ENCODE measurements around the gene CRACR2A. TPM values are rescaled to one million over a fixed set of nuclear protein-coding genes. Genes with fewer than 3 reads are reported as not detected.

CRACR2A gene
- total and polyA plus RNA-seq, 4 donors, result 1.2 to 2.1 (median 1.8) TPM

DNA sequence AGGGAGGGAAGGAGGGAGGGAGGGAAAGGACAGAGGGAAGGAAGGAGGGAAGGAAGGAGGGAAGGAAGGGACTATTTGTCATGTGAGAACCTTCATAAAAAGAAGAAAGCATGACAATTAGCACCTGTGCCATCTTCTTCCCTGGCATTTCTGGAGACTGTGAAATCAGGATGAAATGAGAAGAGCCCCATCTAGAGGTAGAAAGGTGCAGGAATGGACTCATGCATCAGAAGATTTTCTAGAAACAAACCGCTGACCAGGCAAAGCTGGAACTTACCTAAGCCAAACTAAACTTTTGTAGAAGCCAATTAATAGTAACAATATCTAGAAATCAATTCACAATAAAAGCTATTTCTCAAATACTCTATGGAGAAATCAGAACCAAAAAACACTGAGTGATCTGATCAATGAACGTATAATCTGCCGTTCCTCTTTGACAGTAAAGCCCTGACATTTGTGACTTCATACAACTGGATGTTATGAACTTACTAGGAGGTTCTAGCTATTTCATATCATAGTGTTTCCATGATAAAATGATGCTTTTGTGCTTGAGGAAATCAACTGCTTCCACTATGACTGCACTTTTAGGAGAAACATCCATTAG is 24.4 kb upstream of the CRACR2A start:
- no CpG with 5 or more reads among the region's 3 CpGs for WGBS (ENCODE audit: insufficient coverage)
- DNase-seq (ENCODE audit: low read depth in 4 of 6, low spot score in 6 of 6), result peak in 5 of 6 donors; percentile 45 to 93 (median 59)
- Histone ChIP-seq H3K27ac (ENCODE audit: low read depth, low read length) (no peak overlapping the region), H3K36me3 (ENCODE audit: control insufficient read depth, insufficient read depth, low read length) (no peaks in the 10 kb centered on the region), H3K27me3 (ENCODE audit: control insufficient read depth, insufficient read depth, low read length) (no peaks in the 10 kb centered on the region), H3K4me1 (ENCODE audit: control insufficient read depth, insufficient read depth, low read length) (no peaks in the 10 kb centered on the region), H3K4me3 (ENCODE audit: low read depth, low read length) (no peak overlapping the region), H3K9me3 (ENCODE audit: control insufficient read depth, insufficient read depth, low read length) (no peaks in the 10 kb centered on the region)

DNA sequence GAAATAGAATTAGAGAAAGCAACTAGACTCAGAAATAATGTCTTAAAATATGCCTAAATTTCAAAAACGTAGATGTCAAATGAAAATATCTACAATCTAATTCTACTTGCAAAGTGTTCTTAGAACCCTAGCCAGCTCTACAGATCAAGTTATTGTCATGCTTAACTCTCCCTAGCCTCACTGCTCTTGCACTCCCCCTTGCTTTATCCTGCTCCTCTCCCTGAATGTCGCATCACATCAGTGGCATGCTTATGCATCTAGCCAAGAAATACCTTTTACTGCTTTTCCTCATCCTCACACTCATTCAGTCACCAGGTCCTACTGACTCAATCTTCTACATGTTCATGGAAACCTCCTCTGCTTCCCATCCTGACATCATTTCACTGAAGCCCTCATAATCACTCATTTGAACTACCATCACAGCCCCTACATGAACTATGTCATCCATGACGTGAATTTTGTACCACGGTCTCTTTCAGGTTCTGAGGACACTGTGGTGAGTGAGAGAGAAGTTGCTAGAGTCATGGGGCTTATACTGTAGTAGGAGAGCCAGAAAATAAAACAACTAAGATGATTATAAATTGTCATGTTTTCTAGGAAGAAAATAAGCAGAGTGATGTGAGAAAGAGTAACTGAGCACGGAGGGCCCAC is 22.6 kb upstream of the CRACR2A start:
- Histone ChIP-seq H3K36me3 (ENCODE audit: control insufficient read depth, insufficient read depth, low read length) (no peaks in the 10 kb centered on the region), H3K4me3 (ENCODE audit: low read depth, low read length) (no peak overlapping the region), H3K9me3 (ENCODE audit: control insufficient read depth, insufficient read depth, low read length) (no peaks in the 10 kb centered on the region), H3K27me3 (ENCODE audit: control insufficient read depth, insufficient read depth, low read length) (no peaks in the 10 kb centered on the region), H3K4me1 (ENCODE audit: control insufficient read depth, insufficient read depth, low read length) (no peaks in the 10 kb centered on the region), H3K27ac (ENCODE audit: low read depth, low read length) (no peak overlapping the region)
- 85% methylated on average over 3 of the region's 5 CpGs for WGBS (ENCODE audit: insufficient coverage)
- no peak for DNase-seq (ENCODE audit: low read depth in 4 of 6, low spot score in 6 of 6)

DNA sequence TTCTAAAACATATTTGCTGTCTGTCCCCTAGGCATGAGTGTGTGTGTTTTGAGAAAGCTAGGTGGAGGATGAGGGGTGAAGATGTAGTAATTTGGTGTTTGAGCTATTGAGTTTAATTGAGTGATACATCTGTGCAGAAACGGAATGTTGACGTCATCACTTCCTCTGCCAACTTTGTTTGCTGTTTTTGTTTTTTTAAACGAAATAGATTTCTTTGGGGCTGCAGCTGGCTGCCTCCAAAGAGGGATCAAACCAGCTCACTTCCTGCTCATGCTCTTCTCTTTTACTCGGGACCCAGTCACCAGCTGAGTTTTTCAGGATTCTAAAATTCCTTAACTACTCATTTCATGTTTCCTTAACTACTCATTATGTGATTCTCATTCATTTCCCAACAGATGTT is 19.5 kb upstream of the CRACR2A start:
- 68% methylated on average over 2 of the region's 4 CpGs for WGBS (ENCODE audit: insufficient coverage)
- peak in 1 of 6 donors; percentile 11 for DNase-seq (ENCODE audit: low read depth in 4 of 6, low spot score in 6 of 6)
- no peaks in the 10 kb centered on the region for H3K27me3 ChIP-seq (ENCODE audit: control insufficient read depth, insufficient read depth, low read length)
- H3K36me3 ChIP-seq (ENCODE audit: control insufficient read depth, insufficient read depth, low read length), result no peaks in the 10 kb centered on the region
- no peaks in the 10 kb centered on the region for H3K4me1 ChIP-seq (ENCODE audit: control insufficient read depth, insufficient read depth, low read length)
- H3K9me3 ChIP-seq (ENCODE audit: control insufficient read depth, insufficient read depth, low read length), result no peaks in the 10 kb centered on the region
- no peak overlapping the region for H3K27ac ChIP-seq (ENCODE audit: low read depth, low read length)
- H3K4me3 ChIP-seq (ENCODE audit: low read depth, low read length), result no peak overlapping the region

DNA sequence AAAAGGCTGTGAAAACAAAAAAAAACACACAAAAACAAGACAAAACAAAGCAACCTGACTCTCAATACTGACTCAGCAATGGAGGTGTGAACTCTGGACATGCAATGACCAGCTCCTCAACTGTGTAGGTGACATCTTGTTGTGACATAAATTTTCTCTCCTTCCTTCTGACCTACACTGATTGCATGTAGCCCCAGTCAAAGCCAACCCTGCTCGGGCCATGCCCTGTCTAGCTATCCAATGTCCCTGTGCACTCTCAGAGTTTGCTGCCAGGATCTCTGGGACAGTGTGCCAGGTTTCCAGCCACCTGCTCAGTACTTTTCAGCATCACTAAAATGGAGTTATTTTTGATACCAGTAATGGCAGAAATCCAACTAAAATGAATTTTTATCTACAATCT is 18.9 kb upstream of the CRACR2A start:
- H3K27ac ChIP-seq (ENCODE audit: low read depth, low read length), result no peak overlapping the region
- H3K36me3 ChIP-seq (ENCODE audit: control insufficient read depth, insufficient read depth, low read length), result no peaks in the 10 kb centered on the region
- no peak overlapping the region for H3K4me3 ChIP-seq (ENCODE audit: low read depth, low read length)
- no peak for DNase-seq (ENCODE audit: low read depth in 4 of 6, low spot score in 6 of 6)
- no peaks in the 10 kb centered on the region for H3K9me3 ChIP-seq (ENCODE audit: control insufficient read depth, insufficient read depth, low read length)
- no peaks in the 10 kb centered on the region for H3K4me1 ChIP-seq (ENCODE audit: control insufficient read depth, insufficient read depth, low read length)
- 64% methylated on average over 1 of the region's 1 CpG for WGBS (ENCODE audit: insufficient coverage)
- H3K27me3 ChIP-seq (ENCODE audit: control insufficient read depth, insufficient read depth, low read length), result no peaks in the 10 kb centered on the region

DNA sequence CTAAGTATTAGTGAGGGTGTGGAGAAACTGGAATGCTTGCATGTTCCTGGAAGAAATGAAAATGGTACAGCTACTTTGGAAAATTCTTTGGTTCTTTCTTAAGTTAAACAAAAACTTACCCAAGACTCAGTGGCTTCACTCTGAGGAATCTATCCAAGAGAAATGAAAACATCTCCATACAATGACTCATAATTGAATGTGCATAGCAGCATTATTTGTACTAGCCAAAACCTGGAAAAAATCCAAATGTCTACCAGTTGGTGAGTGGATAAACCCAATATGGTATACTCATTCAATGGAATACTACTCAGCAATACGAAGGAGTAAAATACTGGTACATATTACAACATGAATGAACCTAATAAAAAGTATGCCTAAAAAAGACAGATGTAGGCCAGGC is 18.0 kb upstream of the CRACR2A start:
- H3K9me3 ChIP-seq (ENCODE audit: control insufficient read depth, insufficient read depth, low read length), result no peaks in the 10 kb centered on the region
- H3K4me3 ChIP-seq (ENCODE audit: low read depth, low read length), result no peak overlapping the region
- no peaks in the 10 kb centered on the region for H3K4me1 ChIP-seq (ENCODE audit: control insufficient read depth, insufficient read depth, low read length)
- no peaks in the 10 kb centered on the region for H3K36me3 ChIP-seq (ENCODE audit: control insufficient read depth, insufficient read depth, low read length)
- no peak for DNase-seq (ENCODE audit: low read depth in 4 of 6, low spot score in 6 of 6)
- no CpG with 5 or more reads among the region's 1 CpG for WGBS (ENCODE audit: insufficient coverage)
- no peaks in the 10 kb centered on the region for H3K27me3 ChIP-seq (ENCODE audit: control insufficient read depth, insufficient read depth, low read length)
- no peak overlapping the region for H3K27ac ChIP-seq (ENCODE audit: low read depth, low read length)

DNA sequence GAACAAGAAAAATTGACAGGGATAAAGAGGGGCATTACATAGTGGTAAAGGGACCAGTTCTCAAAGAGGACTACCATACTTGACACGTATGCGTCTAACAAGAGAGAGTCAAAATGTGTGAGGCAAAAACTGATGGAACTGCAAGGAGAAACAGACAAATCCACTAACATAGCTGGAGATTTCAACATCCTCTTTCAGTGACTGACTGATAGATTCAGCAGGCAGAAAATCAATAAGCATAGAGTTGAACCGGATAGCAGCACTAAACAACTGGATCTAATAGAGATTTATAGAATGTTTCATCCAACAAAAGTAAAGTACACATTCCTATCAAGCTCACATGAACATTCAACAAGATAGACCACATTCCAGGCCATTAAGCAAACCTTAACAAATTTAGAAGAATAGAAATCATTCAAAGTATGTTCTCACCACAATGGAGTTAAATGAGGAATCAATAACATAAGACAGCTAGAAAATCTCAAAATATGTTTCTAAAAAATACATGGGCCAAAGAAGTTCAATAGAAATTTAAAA is 16.1 kb upstream of the CRACR2A start:
- no peaks in the 10 kb centered on the region for H3K36me3 ChIP-seq (ENCODE audit: control insufficient read depth, insufficient read depth, low read length)
- H3K4me3 ChIP-seq (ENCODE audit: low read depth, low read length), result no peak overlapping the region
- H3K9me3 ChIP-seq (ENCODE audit: control insufficient read depth, insufficient read depth, low read length), result no peaks in the 10 kb centered on the region
- H3K4me1 ChIP-seq (ENCODE audit: control insufficient read depth, insufficient read depth, low read length), result no peaks in the 10 kb centered on the region
- no peak for DNase-seq (ENCODE audit: low read depth in 4 of 6, low spot score in 6 of 6)
- H3K27me3 ChIP-seq (ENCODE audit: control insufficient read depth, insufficient read depth, low read length), result no peaks in the 10 kb centered on the region
- WGBS (ENCODE audit: insufficient coverage), result no CpG with 5 or more reads among the region's 3 CpGs
- no peak overlapping the region for H3K27ac ChIP-seq (ENCODE audit: low read depth, low read length)

DNA sequence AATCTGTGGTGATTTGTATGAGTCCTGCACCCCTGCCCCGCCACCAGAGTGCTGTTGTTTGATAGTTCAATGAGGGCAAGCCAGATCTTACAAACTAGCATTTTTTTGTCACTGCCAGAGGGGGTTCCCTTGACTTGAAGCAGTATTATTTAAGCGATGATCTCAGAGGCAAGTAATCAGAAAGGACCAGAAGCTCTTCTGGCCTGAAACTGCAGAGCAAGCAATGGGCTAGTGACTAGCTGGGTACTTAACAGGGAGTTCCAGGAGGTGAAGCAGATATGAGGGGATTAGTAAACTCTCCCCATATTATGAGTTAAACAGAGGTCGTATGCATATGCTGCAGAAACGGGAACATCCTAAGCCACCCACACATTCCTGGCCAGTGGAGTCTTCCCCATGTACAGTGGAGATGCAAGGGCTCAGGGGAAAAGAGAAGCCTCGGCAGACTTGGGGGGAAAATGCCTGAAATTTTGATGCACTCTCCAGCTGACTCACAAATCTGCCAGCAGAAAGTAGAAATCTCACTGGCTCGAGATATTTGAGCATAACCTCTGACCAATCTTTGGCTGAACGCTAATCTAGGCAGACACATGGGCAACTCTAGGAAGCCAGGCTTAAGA is 8.3 kb upstream of the CRACR2A start:
- no peaks in the 10 kb centered on the region for H3K9me3 ChIP-seq (ENCODE audit: control insufficient read depth, insufficient read depth, low read length)
- DNase-seq (ENCODE audit: low read depth in 4 of 6, low spot score in 6 of 6), result no peak
- no peak overlapping the region for H3K4me3 ChIP-seq (ENCODE audit: low read depth, low read length)
- H3K27me3 ChIP-seq (ENCODE audit: control insufficient read depth, insufficient read depth, low read length), result no peaks in the 10 kb centered on the region
- WGBS (ENCODE audit: insufficient coverage), result 84% methylated on average over 5 of the region's 7 CpGs
- no peak overlapping the region for H3K27ac ChIP-seq (ENCODE audit: low read depth, low read length)
- no peaks in the 10 kb centered on the region for H3K4me1 ChIP-seq (ENCODE audit: control insufficient read depth, insufficient read depth, low read length)
- no peaks in the 10 kb centered on the region for H3K36me3 ChIP-seq (ENCODE audit: control insufficient read depth, insufficient read depth, low read length)

DNA sequence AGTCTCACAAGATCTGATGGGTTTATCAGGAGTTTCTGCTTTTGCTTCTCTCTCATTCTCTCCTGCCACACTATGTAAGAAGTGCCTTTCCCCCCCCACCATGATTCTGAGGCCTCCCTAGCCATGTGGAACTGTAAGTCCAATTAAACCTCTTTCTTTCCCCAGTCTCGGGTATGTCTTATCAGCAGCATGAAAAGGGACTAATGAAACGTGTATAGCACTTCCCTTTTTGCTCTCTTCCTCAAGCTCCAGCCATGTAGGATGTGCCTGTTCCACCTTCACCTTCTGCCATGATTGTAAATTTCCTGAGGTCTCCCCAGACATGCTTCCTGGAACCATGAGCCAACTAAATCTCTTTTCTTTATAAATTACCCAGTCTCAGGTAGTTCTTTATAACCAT is 7.0 kb upstream of the CRACR2A start:
- Histone ChIP-seq H3K27ac (ENCODE audit: low read depth, low read length) (no peak overlapping the region), H3K27me3 (ENCODE audit: control insufficient read depth, insufficient read depth, low read length) (no peaks in the 10 kb centered on the region), H3K4me3 (ENCODE audit: low read depth, low read length) (no peak overlapping the region), H3K4me1 (ENCODE audit: control insufficient read depth, insufficient read depth, low read length) (no peaks in the 10 kb centered on the region), H3K36me3 (ENCODE audit: control insufficient read depth, insufficient read depth, low read length) (no peaks in the 10 kb centered on the region), H3K9me3 (ENCODE audit: control insufficient read depth, insufficient read depth, low read length) (no peaks in the 10 kb centered on the region)
- DNase-seq (ENCODE audit: low read depth in 4 of 6, low spot score in 6 of 6), result no peak
- 83% methylated on average over 2 of the region's 2 CpGs for WGBS (ENCODE audit: insufficient coverage)

DNA sequence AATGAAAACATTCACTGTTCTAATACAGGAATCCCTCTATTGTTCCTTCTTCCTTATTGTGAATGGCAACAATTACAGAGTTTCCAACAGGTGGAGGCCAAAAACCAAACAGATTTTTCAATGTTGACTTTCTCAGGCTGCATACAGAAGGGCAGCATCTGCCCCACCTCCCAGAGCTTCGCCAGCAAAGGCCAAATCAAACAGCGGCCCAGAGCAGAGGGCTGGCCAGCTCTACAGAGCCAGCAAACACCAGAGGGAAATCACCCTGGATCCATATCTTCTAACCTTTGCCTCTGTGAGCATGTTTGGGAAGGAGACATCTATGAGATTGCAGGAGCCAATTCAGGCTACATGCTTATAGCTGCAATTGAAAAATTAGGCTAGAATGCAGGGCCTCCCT is 4.4 kb upstream of the CRACR2A start:
- H3K27me3 ChIP-seq (ENCODE audit: control insufficient read depth, insufficient read depth, low read length), result peaks cover 2% of the 10 kb centered on the region
- no peak overlapping the region for H3K4me3 ChIP-seq (ENCODE audit: low read depth, low read length)
- H3K27ac ChIP-seq (ENCODE audit: low read depth, low read length), result peak overlapping the region; percentile 12
- H3K36me3 ChIP-seq (ENCODE audit: control insufficient read depth, insufficient read depth, low read length), result no peaks in the 10 kb centered on the region
- H3K4me1 ChIP-seq (ENCODE audit: control insufficient read depth, insufficient read depth, low read length), result peaks cover 15% of the 10 kb centered on the region
- H3K9me3 ChIP-seq (ENCODE audit: control insufficient read depth, insufficient read depth, low read length), result no peaks in the 10 kb centered on the region
- no CpG with 5 or more reads among the region's 2 CpGs for WGBS (ENCODE audit: insufficient coverage)
- peak in 1 of 6 donors; percentile 24 for DNase-seq (ENCODE audit: low read depth in 4 of 6, low spot score in 6 of 6)

DNA sequence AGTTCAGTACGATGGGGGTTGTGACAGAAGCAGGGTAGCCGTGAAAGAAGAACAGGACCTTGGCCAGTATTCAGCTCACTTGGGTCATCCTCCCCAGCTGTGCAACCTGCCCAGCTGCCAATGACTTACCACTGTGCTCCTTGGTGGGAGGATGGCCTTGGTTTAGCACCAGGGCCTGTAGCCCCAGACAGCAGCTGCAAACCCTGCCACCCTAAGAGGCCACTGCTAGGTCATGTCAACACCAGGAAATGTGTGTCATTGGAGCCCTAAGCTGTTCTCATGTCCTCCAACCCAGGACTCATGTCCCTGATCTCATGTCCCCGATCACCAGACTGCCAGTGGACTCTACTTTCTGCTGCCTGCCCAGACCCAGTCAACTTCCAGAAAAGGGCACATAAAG is 3.0 kb upstream of the CRACR2A start:
- Histone ChIP-seq H3K36me3 (ENCODE audit: control insufficient read depth, insufficient read depth, low read length) (no peaks in the 10 kb centered on the region), H3K4me1 (ENCODE audit: control insufficient read depth, insufficient read depth, low read length) (peaks cover 16% of the 10 kb centered on the region), H3K9me3 (ENCODE audit: control insufficient read depth, insufficient read depth, low read length) (no peaks in the 10 kb centered on the region), H3K27ac (ENCODE audit: low read depth, low read length) (no peak overlapping the region), H3K27me3 (ENCODE audit: control insufficient read depth, insufficient read depth, low read length) (peaks cover 2% of the 10 kb centered on the region), H3K4me3 (ENCODE audit: low read depth, low read length) (no peak overlapping the region)
- DNase-seq (ENCODE audit: low read depth in 4 of 6, low spot score in 6 of 6), result no peak
- WGBS (ENCODE audit: insufficient coverage), result 92% methylated on average over 2 of the region's 3 CpGs
